Measurements from ENCODE around the gene ARPP19.
"Not testable (repeated sequence)": the region's sequence is repeated elsewhere in the genome, so short reads cannot be mapped to it uniquely, and the experiment has no call there.

ARPP19 gene

GRCh38 chr15:52568601-52569585 is at the start of gene ARPP19:
Gene ARPP19, minus strand, starts transcription at chr15:52569030. Its CDS starts 138 bp downstream, at chr15:52568892.
- peak; percentile 96 for DNase-seq

- DNase-seq = no peak
Measured at GRCh38 chr15:52617026-52617425, 48.2 kb upstream of the ARPP19 start.

- no peak for DNase-seq
Measured at GRCh38 chr15:52615302-52615701, 46.5 kb upstream of the ARPP19 start.

- DNase-seq = no peak
Measured at GRCh38 chr15:52609593-52609992, 40.8 kb upstream of the ARPP19 start.

GRCh38 chr15:52584414-52584813 is 15.6 kb upstream of the ARPP19 start:
- peak; percentile 15 for DNase-seq

- no peak for DNase-seq
Measured at GRCh38 chr15:52579852-52580251, 11.0 kb upstream of the ARPP19 start.

- no peak for DNase-seq
Measured at GRCh38 chr15:52576692-52577091, 7.9 kb upstream of the ARPP19 start.

- not testable (repeated sequence) for DNase-seq
Measured at GRCh38 chr15:52575573-52575972, 6.7 kb upstream of the ARPP19 start.

GRCh38 chr15:52575072-52575471 is 6.2 kb upstream of the ARPP19 start:
- no peak for DNase-seq

GRCh38 chr15:52574623-52575022 is 5.8 kb upstream of the ARPP19 start:
- not testable (repeated sequence) for DNase-seq

- DNase-seq = no peak
Measured at GRCh38 chr15:52567871-52568600, 794 bp downstream of the ARPP19 start.

GRCh38 chr15:52566889-52567288 is 1.9 kb downstream of the ARPP19 start:
- DNase-seq = no peak

GRCh38 chr15:52565417-52566358 is 3.1 kb downstream of the ARPP19 start:
- DNase-seq = not testable (repeated sequence)

- DNase-seq = no peak
Measured at GRCh38 chr15:52563501-52564060, 5.2 kb downstream of the ARPP19 start.

GRCh38 chr15:52559575-52559974 is 9.3 kb downstream of the ARPP19 start:
- no peak for DNase-seq

- DNase-seq = no peak
Measured at GRCh38 chr15:52559022-52559421, 9.8 kb downstream of the ARPP19 start.

- DNase-seq = no peak
Measured at GRCh38 chr15:52558196-52558595, 10.6 kb downstream of the ARPP19 start.

GRCh38 chr15:52557274-52557641 is 11.6 kb downstream of the ARPP19 start:
- DNase-seq = no peak

GRCh38 chr15:52556524-52557273 is 12.1 kb downstream of the ARPP19 start:
- DNase-seq = no peak

GRCh38 chr15:52552303-52552702 is 16.5 kb downstream of the ARPP19 start:
- no peak for DNase-seq

GRCh38 chr15:52551762-52552161 is 17.1 kb downstream of the ARPP19 start:
- no peak for DNase-seq

GRCh38 chr15:52551186-52551585 is 17.6 kb downstream of the ARPP19 start:
- not testable (repeated sequence) for DNase-seq

Measured in NCI-H2171 (cell line).